Urinary bladder (tissue), 4 donors: ENCODE data around the gene PTPN1. TPM values are rescaled to one million over a fixed set of nuclear protein-coding genes. Genes with fewer than 3 reads are reported as not detected.

Source experiments
- DNase-seq: peaks from one replicate; pipeline ENCODE4 v3.0.0-alpha.2; 2015; ENCODE audit errors: extremely low spot score
- H3K27ac ChIP-seq: one replicate; pipeline ENCODE4 v1.5.1; 2013; ENCODE audit warnings: low read depth, mild to moderate bottlenecking, moderate library complexity
- H3K36me3 ChIP-seq: one replicate; pipeline ENCODE4 v1.6.1; 2013; ENCODE audit warnings: mild to moderate bottlenecking, moderate library complexity; ENCODE audit not compliant: insufficient read depth
- H3K4me1 ChIP-seq: one replicate; pipeline ENCODE4 v1.6.1; 2013; ENCODE audit warnings: mild to moderate bottlenecking, moderate library complexity; ENCODE audit not compliant: insufficient read depth
- H3K4me3 ChIP-seq: one replicate; pipeline ENCODE4 v1.5.1; 2013; ENCODE audit warnings: low read depth, low read length
- WGBS: extraction: QIAGEN DNeasy Blood & Tissue Kit; methylation state at CpG from one replicate; pipeline ENCODE4 v1.1.7; 2013; 5-methylcytosine and 5-hydroxymethylcytosine counted together
- polyA plus RNA-seq: library from polyadenylated mRNA; stranded (reverse); fragments of 200-250 nt; gene quantifications from one replicate; pipeline ENCODE4 v1.2.3, GENCODE V29; 2013
- total RNA-seq: library from RNA; depleted of rRNA; stranded (reverse); fragments of >200 nt; gene quantifications from one replicate; pipeline ENCODE4 v1.2.3, GENCODE V29; 2014
- donor health status: healthy with polysubstance abuse.
- donor health status: healthy.

The PTPN1 gene
- total and polyA plus RNA-seq, 2 donors, result 15.0 to 26.4 TPM

GRCh38 chr20:50513169-50514034 is 3.2 kb downstream of the PTPN1 start:
- Histone ChIP-seq H3K4me1 (peaks cover 2% of the 10 kb centered on the region), H3K27ac (peak overlapping the region; percentile 30), H3K4me3 (no peak overlapping the region), H3K36me3 (no peaks in the 10 kb centered on the region)
- 62% methylated on average over 5 of the region's 5 CpGs for WGBS
- no peak for DNase-seq

- Histone ChIP-seq H3K27ac (no peak overlapping the region), H3K4me1 (peaks cover 2% of the 10 kb centered on the region), H3K4me3 (no peak overlapping the region), H3K36me3 (no peaks in the 10 kb centered on the region)
- DNase-seq, result no peak
- WGBS, result 97% methylated on average over 2 of the region's 2 CpGs
Observed at GRCh38 chr20:50514035-50514337, 3.8 kb downstream of the PTPN1 start.

- WGBS, result 88% methylated on average over 3 of the region's 3 CpGs
- H3K4me1 ChIP-seq, result peaks cover 2% of the 10 kb centered on the region
- H3K4me3 ChIP-seq, result no peak overlapping the region
- no peaks in the 10 kb centered on the region for H3K36me3 ChIP-seq
- no peak overlapping the region for H3K27ac ChIP-seq
- no peak for DNase-seq
Observed at GRCh38 chr20:50514750-50515149, 4.6 kb downstream of the PTPN1 start.

- no peak for DNase-seq
- Histone ChIP-seq H3K36me3 (no peaks in the 10 kb centered on the region), H3K4me1 (peaks cover 2% of the 10 kb centered on the region), H3K27ac (no peak overlapping the region), H3K4me3 (no peak overlapping the region)
- WGBS, result 66% methylated on average over 1 of the region's 1 CpG
Observed at GRCh38 chr20:50515471-50516106, 5.4 kb downstream of the PTPN1 start.

GRCh38 chr20:50516180-50516934 is 6.2 kb downstream of the PTPN1 start:
- no peak for DNase-seq
- Histone ChIP-seq H3K4me3 (no peak overlapping the region), H3K27ac (no peak overlapping the region), H3K4me1 (peaks cover 2% of the 10 kb centered on the region), H3K36me3 (no peaks in the 10 kb centered on the region)
- WGBS, result 59% methylated on average over 5 of the region's 5 CpGs

GRCh38 chr20:50516935-50517816 is 7.0 kb downstream of the PTPN1 start:
- no peak overlapping the region for H3K4me3 ChIP-seq
- H3K27ac ChIP-seq, result peak overlapping the region; percentile 32
- 65% methylated on average over 7 of the region's 7 CpGs for WGBS
- H3K4me1 ChIP-seq, result peaks cover 2% of the 10 kb centered on the region
- no peaks in the 10 kb centered on the region for H3K36me3 ChIP-seq
- no peak for DNase-seq

GRCh38 chr20:50517817-50518154 is 7.6 kb downstream of the PTPN1 start:
- H3K4me3 ChIP-seq, result no peak overlapping the region
- no peaks in the 10 kb centered on the region for H3K36me3 ChIP-seq
- H3K27ac ChIP-seq, result peak overlapping the region; percentile 32
- DNase-seq, result no peak
- 49% methylated on average over 3 of the region's 3 CpGs for WGBS
- H3K4me1 ChIP-seq, result peaks cover 2% of the 10 kb centered on the region

GRCh38 chr20:50518270-50518721 is 8.1 kb downstream of the PTPN1 start:
- H3K27ac ChIP-seq, result no peak overlapping the region
- H3K4me3 ChIP-seq, result no peak overlapping the region
- 58% methylated on average over 4 of the region's 4 CpGs for WGBS
- DNase-seq, result no peak
- H3K4me1 ChIP-seq, result peaks cover 2% of the 10 kb centered on the region
- H3K36me3 ChIP-seq, result no peaks in the 10 kb centered on the region

- no peak for DNase-seq
- 69% methylated on average over 5 of the region's 5 CpGs for WGBS
- no peaks in the 10 kb centered on the region for H3K4me1 ChIP-seq
- no peak overlapping the region for H3K27ac ChIP-seq
- no peak overlapping the region for H3K4me3 ChIP-seq
- H3K36me3 ChIP-seq, result no peaks in the 10 kb centered on the region
Observed at GRCh38 chr20:50519036-50519762, 9.0 kb downstream of the PTPN1 start.

- H3K27ac ChIP-seq, result no peak overlapping the region
- no peaks in the 10 kb centered on the region for H3K36me3 ChIP-seq
- no peak overlapping the region for H3K4me3 ChIP-seq
- 92% methylated on average over 7 of the region's 7 CpGs for WGBS
- no peak for DNase-seq
- no peaks in the 10 kb centered on the region for H3K4me1 ChIP-seq
Observed at GRCh38 chr20:50520222-50520880, 10.2 kb downstream of the PTPN1 start.

GRCh38 chr20:50521221-50522052 is 11.3 kb downstream of the PTPN1 start:
- 84% methylated on average over 7 of the region's 7 CpGs for WGBS
- no peak overlapping the region for H3K27ac ChIP-seq
- no peak for DNase-seq
- no peaks in the 10 kb centered on the region for H3K36me3 ChIP-seq
- no peaks in the 10 kb centered on the region for H3K4me1 ChIP-seq
- H3K4me3 ChIP-seq, result no peak overlapping the region
